Memory B cell (primary cell): Measurements from ENCODE around the gene MAL.

ENCODE experiments used
- ATAC-seq: fragments of 150-1000 bp; cut with Tn5 transposase; 2 replicates; pipeline ENCODE4 v1.10.0; 2021; ENCODE audit warnings: low read depth, mild to moderate bottlenecking, moderate library complexity
- DNase-seq, 2 donors: peaks; one replicate each; pipeline ENCODE4 v3.0.0; 2022; ENCODE audit warnings: low spot score in 2 of 2
- H3K27ac Mint-ChIP-seq: one replicate; pipeline ENCODE4 v1.8.0; 2022; ENCODE audit warnings: mild to moderate bottlenecking, moderate library complexity, mixed read lengths
- H3K27me3 Mint-ChIP-seq: one replicate; pipeline ENCODE4 v1.8.0; 2022; ENCODE audit warnings: mixed read lengths
- H3K36me3 Mint-ChIP-seq: one replicate; pipeline ENCODE4 v1.8.0; 2022; ENCODE audit warnings: mild to moderate bottlenecking, mixed read lengths
- H3K4me1 Mint-ChIP-seq: one replicate; pipeline ENCODE4 v1.8.0; 2022; ENCODE audit warnings: mixed read lengths
- H3K4me3 Mint-ChIP-seq: one replicate; pipeline ENCODE4 v1.8.0; 2022; ENCODE audit warnings: mild to moderate bottlenecking, moderate library complexity, mixed read lengths
- H3K9me3 Mint-ChIP-seq: one replicate; pipeline ENCODE4 v1.8.0; 2022; ENCODE audit warnings: mixed read lengths

The MAL gene

DNA sequence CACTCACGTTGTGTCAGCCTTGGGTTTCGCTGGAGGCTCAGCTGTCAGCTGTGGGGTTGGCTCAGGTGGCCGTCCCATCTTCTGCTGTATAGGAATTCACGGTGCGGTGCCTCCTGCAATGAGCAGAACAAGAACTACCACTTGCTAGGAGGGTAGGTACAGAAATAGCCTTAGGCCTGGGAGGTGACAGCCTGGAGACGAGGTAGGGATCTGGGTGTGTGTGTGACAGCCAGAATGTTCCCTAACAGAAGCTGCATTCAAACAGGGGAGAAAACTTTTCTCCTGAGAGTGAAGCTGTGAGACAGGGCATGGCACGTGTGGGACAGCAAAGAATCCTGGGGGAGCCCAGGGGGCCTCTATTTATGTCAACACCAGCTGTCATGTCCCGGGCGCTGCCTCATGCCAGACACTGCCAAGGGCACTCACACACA, 8.4 kb upstream of the MAL start:
- ATAC-seq (no peak), DNase-seq (no peak)
- Mint-ChIP-seq H3K4me3 (no peak overlapping the region), H3K27ac (no peak overlapping the region), H3K27me3 (peaks cover 10% of the 10 kb centered on the region), H3K36me3 (no peaks in the 10 kb centered on the region), H3K9me3 (no peaks in the 10 kb centered on the region), H3K4me1 (no peaks in the 10 kb centered on the region)

DNA sequence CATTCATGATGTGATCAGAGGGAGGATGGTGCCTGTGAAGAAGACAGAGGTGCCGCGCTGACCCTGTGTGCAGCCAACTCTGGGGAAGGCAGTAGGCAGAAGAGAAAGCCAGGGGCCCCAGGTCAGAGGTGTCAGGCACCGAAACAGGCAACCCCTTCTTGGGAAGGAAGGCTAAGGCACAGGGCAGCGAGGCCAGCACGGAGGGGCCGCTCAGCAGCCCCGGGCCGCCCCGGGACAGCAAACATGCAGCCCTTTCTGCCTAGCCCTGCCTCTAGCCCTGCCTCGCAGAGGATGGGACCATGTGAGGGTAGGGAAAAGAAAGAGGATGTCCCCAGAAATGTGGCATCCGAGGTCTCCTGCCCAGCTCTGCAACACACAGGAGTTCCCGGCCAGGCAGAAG, 7.7 kb upstream of the MAL start:
- no peaks in the 10 kb centered on the region for H3K9me3 Mint-ChIP-seq
- H3K27me3 Mint-ChIP-seq = peaks cover 10% of the 10 kb centered on the region
- H3K4me1 Mint-ChIP-seq = no peaks in the 10 kb centered on the region
- ATAC-seq (no peak), DNase-seq (no peak)
- H3K36me3 Mint-ChIP-seq = no peaks in the 10 kb centered on the region
- H3K27ac Mint-ChIP-seq = no peak overlapping the region
- H3K4me3 Mint-ChIP-seq = no peak overlapping the region

DNA sequence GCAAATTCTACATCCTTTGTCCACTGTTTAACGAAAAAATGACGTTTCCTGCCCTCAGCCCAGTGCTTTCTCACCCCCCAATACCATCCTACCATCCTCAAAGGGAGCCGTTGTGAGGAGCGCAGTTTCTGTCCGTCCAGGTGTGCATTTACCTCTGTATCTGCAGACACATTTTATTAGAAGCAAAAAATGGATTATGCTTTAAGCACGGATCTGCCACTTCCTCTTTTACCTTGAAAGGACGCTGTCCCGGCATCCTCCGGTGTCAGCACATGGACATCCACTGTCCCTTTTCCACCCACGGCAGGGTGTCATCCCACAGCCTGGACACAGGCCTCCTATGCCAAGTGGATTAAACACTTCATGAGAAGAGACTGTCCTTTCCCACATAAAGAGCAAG, 7.2 kb upstream of the MAL start:
- no peak for ATAC-seq
- no peak for DNase-seq
- Mint-ChIP-seq H3K36me3 (no peaks in the 10 kb centered on the region), H3K4me1 (peaks cover under 1% of the 10 kb centered on the region), H3K27ac (no peak overlapping the region), H3K4me3 (no peak overlapping the region), H3K9me3 (no peaks in the 10 kb centered on the region), H3K27me3 (peaks cover 12% of the 10 kb centered on the region)

DNA sequence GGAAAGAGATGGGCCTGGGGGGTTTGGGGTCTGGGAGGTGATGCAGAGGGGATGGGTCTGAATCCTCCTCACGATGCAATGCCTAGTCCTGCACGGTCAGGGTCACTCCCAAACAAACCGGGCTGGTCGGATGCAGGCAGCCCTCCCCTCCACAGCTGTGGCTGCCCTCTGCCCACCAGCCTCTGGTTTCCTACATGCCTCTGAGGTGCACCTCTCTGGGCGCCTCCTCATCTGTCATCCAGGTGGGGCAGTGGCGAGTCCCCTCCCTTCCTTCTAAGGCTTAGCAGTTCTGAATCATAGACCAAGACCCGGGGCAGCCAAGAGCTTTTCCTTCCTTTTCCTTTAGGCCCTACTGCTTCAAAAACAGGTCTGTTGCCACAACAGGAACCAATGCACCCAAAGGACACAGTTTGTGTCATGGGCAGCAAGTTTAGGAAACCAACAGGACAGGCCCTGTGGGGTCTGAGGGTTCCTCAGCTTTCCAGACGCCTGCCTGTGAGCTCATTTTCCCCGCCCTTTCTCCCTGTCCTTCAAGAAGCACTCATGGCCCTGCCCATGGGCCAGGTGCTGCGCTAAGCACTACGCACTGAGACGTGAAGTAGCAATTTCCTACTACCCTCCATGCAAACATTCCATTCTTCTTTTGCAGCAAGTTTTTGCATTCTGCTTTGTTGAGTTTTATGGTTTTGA, 6.5 kb upstream of the MAL start:
- peaks cover 3% of the 10 kb centered on the region for H3K4me1 Mint-ChIP-seq
- H3K27ac Mint-ChIP-seq = no peak overlapping the region
- no peaks in the 10 kb centered on the region for H3K36me3 Mint-ChIP-seq
- ATAC-seq = no peak
- peaks cover 15% of the 10 kb centered on the region for H3K27me3 Mint-ChIP-seq
- no peaks in the 10 kb centered on the region for H3K9me3 Mint-ChIP-seq
- DNase-seq = no peak
- H3K4me3 Mint-ChIP-seq = no peak overlapping the region

DNA sequence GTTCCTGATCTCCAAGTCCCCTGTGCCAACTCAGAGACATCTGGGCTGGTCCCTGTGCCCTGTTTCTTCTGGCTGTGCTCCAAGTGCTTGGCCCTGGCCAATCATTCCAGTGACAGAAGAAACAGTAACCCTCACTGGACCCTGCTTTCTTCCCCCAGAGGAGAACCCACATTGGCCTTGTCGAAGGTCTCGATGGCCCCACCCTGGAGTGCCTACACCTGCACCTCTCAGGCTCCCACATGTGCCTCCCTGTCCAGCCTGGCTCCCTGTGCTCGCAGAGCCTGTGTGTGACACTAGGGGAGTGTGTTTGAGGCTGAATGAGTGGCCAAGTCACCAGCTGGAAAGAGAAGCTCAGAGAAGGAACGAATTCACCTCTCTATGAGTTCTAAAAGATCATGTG, 5.9 kb upstream of the MAL start:
- ATAC-seq (no peak), DNase-seq (no peak)
- Mint-ChIP-seq H3K36me3 (no peaks in the 10 kb centered on the region), H3K4me3 (no peak overlapping the region), H3K27me3 (peaks cover 17% of the 10 kb centered on the region), H3K9me3 (no peaks in the 10 kb centered on the region), H3K27ac (no peak overlapping the region), H3K4me1 (peaks cover 3% of the 10 kb centered on the region)

DNA sequence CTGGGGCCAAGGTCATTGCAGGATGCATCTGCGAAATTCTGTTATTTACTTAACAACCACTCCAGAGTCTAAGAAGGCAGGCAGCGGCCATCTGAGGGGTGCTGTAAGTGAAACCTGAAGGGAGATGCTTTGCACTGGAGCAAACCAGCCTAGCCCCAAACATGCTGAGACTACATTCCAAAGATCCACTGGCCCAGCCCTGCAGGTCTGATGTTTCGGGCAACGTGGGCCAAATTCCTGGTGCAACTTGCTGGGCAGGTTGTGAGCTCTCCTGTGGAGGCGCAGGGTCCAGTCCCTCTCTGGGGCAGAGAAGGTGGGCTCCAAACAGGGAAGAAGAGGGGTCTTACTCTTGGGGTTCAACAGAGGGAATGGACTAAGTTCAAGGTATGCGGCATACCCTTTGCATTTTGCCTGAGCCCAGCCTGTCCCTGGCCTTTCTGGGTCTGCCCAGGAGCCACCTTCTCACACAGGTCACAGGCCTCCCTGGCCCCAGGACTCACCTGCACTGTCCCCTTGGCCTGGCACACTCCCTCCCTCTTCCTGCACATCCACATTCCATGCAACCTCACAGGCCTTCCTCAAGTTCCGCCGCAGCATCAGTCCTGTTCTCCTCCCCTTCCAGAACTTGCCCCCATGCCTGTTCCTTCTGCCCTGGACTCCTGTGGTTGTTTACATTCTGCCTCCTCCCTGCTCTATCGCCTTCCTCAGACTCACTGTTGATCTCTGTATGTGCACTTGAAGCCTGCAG, 5.1 kb upstream of the MAL start:
- no peak overlapping the region for H3K27ac Mint-ChIP-seq
- DNase-seq = no peak
- no peaks in the 10 kb centered on the region for H3K36me3 Mint-ChIP-seq
- no peaks in the 10 kb centered on the region for H3K9me3 Mint-ChIP-seq
- ATAC-seq = no peak
- no peak overlapping the region for H3K4me3 Mint-ChIP-seq
- peaks cover 3% of the 10 kb centered on the region for H3K4me1 Mint-ChIP-seq
- peaks cover 15% of the 10 kb centered on the region for H3K27me3 Mint-ChIP-seq

DNA sequence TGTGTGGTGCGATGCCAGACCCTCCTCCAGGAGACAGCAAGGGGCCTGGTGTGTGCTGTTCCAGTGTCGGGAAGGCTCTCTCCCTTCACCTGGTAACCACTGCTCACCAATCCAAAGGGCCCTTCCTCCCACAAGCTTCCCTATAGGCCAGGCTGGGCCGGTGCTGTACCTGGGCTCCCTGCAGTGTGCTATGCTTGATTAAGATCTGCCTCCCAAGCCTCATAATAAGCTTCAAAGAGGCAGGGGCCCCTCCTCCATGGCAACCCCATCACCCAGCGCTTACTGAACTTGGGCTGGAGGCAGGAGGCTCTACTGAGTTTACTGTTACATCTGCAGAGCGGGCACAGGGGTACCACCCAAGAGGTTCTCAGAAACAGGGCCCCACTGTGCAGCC, 4.5 kb upstream of the MAL start:
- Mint-ChIP-seq H3K9me3 (no peaks in the 10 kb centered on the region), H3K27ac (no peak overlapping the region), H3K36me3 (no peaks in the 10 kb centered on the region), H3K4me1 (peaks cover 6% of the 10 kb centered on the region), H3K27me3 (peaks cover 14% of the 10 kb centered on the region), H3K4me3 (no peak overlapping the region)
- ATAC-seq (no peak), DNase-seq (no peak)

DNA sequence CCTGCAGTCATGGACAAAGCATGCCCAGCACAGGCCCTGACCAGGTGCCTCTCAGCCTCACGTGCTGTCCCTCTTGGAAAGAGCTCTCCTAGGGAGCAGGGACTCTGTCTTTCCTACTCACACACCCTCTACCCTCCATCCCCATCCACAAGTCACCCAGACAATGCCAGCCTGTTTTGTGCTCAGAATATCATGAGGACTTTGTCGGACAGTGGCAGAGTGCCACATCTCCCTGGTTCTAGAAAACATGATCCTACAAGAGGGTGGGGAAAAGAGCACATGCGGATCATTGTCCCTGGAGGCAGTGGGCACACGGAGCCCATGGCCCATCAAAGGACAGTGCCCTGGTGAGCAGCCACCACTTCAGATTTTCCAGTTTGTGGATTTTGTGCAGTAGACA, 3.7 kb upstream of the MAL start:
- no peak for ATAC-seq
- peaks cover 16% of the 10 kb centered on the region for H3K27me3 Mint-ChIP-seq
- no peak for DNase-seq

DNA sequence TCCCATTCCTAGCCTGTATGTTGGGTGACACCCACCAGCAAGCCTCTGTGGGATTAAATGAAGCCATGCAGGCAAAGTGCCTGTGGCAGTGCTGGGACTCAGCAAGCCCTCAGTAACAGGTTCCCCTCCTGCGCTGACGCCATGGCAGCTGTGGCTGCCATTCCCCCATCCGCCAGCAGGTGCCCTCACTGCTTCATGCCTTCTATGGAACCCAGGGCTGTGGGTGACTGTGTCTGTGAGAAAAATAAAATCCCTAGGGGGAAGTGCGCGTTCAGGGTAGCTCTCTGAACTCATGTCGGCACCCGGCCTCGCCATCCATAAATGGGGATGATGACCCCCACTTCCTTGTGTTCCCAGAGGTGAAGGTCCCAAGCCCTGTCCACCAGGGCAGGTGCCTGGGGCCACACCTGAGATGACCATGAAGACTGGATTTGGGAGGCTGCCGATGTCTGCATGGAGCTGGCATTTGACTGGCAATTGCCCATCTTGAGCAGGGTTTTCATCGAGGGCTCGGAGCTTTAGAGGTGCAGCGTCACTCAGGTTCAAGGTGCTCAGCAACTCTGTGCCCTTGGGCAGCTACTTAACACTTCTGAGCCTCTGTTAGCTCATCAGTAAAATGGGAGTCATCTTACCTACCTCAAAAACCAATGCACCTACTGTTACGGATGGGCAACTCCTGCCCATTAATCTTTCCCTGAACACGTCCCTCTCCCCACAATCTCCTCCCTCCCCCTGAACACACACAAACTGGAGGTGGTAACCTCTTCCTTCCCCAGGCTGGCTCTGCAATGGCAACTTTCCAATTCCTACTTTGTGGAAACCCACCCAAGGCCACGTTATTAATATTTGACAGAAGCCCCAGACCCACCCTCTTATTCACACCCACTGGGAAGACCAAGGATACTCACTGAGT, 2.9 kb upstream of the MAL start:
- ATAC-seq (peak; percentile 53), DNase-seq (peak; percentile 4 to 18)
- Mint-ChIP-seq H3K36me3 (no peaks in the 10 kb centered on the region), H3K4me1 (peaks cover 7% of the 10 kb centered on the region), H3K9me3 (no peaks in the 10 kb centered on the region), H3K4me3 (no peak overlapping the region), H3K27ac (no peak overlapping the region), H3K27me3 (peaks cover 19% of the 10 kb centered on the region)

More for the DNA sequence above, 3.7 kb upstream of the MAL start:
- Mint-ChIP-seq H3K4me1 (peaks cover 7% of the 10 kb centered on the region), H3K4me3 (no peak overlapping the region), H3K27ac (no peak overlapping the region), H3K9me3 (no peaks in the 10 kb centered on the region), H3K36me3 (no peaks in the 10 kb centered on the region)

DNA sequence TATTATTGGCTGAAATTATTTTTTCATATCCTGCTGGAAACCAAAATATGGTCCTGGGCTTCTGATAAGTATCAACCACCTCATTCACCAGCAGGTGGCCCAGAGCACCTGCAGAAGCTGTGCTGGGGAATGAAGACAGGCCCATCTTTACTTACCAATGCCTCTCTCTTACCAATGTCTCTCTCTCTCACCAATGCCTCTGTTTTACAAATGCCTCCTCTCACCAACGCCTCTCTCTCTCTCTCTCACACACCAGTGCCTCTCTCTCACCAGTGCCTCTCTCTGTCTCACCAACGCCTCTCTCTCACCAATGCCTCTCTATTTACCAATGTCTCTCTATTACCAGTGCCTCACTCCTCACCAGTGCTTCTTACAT, 2.3 kb upstream of the MAL start:
- Mint-ChIP-seq H3K27me3 (peaks cover 19% of the 10 kb centered on the region), H3K9me3 (no peaks in the 10 kb centered on the region), H3K27ac (no peak overlapping the region), H3K4me1 (peaks cover 7% of the 10 kb centered on the region), H3K36me3 (no peaks in the 10 kb centered on the region), H3K4me3 (no peak overlapping the region)
- ATAC-seq (no peak), DNase-seq (no peak)

DNA sequence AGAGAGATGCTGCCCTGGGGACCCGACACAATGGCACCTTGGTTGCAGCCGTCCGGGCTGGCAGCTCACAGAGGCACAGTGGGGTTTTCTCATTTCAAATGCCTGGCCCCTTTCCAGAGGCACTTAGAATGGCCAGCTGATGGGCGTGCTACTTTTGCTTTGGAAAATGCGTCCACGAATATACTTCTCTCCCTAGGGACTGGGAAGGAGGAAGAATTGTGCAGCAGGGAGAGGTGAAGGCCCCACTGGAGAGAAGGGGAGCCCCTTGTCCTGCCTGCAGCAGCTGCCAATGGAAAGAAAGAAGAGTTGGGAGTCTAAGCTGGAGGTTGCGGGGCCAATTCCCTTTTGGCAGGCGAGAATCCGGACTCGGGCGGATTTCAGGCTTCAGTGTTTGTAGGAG, 1.1 kb upstream of the MAL start:
- ATAC-seq (no peak), DNase-seq (no peak)
- Mint-ChIP-seq H3K4me3 (no peak overlapping the region), H3K9me3 (no peaks in the 10 kb centered on the region), H3K27me3 (peaks cover 18% of the 10 kb centered on the region), H3K27ac (no peak overlapping the region), H3K4me1 (peaks cover 7% of the 10 kb centered on the region), H3K36me3 (no peaks in the 10 kb centered on the region)

DNA sequence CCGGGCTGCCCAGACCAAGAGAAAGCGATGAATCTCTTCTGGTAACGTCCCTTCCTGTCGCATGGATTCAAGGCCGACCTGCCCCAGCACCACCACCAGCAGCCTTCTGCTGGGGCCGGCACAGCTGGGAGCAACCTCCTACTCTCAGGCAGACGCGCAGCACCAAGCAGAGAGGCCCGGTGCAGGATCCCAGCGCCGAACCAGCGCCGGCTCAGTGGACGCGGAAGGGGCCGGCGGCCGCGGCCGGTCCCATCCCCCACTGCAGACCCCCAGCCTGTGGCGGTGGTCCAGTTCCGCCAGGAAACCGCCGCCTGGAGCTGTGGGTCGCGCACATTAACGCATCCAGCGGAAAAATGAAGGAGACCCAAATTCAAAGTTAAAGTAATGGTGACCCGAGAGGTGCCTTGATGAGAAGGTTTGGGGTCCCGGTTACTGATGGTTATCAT, 525 bp upstream of the MAL start:
- no peak overlapping the region for H3K27ac Mint-ChIP-seq
- ATAC-seq (no peak), DNase-seq (no peak)
- H3K4me3 Mint-ChIP-seq = no peak overlapping the region
- peaks cover 18% of the 10 kb centered on the region for H3K27me3 Mint-ChIP-seq
- H3K36me3 Mint-ChIP-seq = no peaks in the 10 kb centered on the region
- no peaks in the 10 kb centered on the region for H3K9me3 Mint-ChIP-seq
- H3K4me1 Mint-ChIP-seq = peaks cover 7% of the 10 kb centered on the region

DNA sequence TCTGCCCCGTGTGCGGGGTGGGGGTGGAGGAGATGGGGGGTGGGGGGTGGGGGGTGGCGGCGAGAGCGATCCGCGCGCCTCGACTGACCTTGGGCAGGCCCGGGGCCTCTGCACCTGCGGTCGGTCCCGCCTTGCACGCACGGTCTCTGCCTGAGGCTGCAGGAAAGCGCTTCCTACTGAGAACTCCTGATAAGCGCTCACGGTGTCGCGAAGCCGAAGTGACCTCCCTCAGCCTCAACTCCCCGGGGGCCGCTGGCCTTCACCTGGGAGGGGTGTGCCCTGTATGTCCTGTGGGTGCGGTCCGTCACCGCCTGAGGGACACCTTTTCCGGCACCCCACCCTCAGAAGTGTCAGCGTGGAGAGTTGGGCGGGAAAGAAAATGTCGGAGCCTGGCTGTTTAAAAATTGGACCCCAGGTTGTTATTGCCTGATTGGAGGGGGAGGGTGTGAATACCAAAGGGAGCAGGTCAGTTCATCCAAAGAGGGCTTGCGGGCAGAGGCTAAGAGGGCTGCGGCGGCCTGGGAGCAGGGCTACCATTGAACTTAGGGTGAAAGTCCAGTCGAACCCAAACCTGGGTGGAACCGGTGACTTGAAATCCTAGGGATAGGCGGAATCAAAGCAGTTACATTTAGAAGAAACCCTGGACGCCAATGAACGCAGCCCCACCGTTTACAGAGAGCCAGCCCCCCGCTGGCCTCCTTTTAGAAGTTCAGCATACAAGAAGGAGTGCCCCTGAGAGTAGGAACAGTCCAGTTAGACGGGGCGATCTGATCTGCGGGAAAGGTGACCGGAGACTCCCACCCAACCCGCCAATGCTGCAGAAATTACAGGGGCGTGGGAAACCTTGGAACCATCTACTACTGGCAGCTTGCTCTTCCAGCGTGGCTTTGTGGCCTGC, 1.2 kb downstream of the MAL start:
- no peaks in the 10 kb centered on the region for H3K36me3 Mint-ChIP-seq
- H3K9me3 Mint-ChIP-seq = no peaks in the 10 kb centered on the region
- peaks cover 14% of the 10 kb centered on the region for H3K27me3 Mint-ChIP-seq
- peaks cover 7% of the 10 kb centered on the region for H3K4me1 Mint-ChIP-seq
- ATAC-seq (no peak), DNase-seq (no peak)
- H3K4me3 Mint-ChIP-seq = peak overlapping the region; percentile 36
- H3K27ac Mint-ChIP-seq = no peak overlapping the region
